Measurements from ENCODE around the gene ANO7. TPM values are rescaled to one million over a fixed set of nuclear protein-coding genes. Genes with fewer than 3 reads are reported as not detected.

The ANO7 gene
- total RNA-seq, 4 donors from 2014 or later, result 0.32 to 1.3 (median 0.42) TPM; not detected in 1

GRCh38 chr2:241182531-241183133 is 5.8 kb upstream of the ANO7 start:
- no peak overlapping the region for H3K27ac ChIP-seq (replicated peaks in 1 of 4)
- TF ChIP-seq POLR2AphosphoS5 (IDR thresholded peaks at IDR 0.05), result no peak
- no peak for TF ChIP-seq EP300 (IDR thresholded peaks at IDR 0.05)
- TF ChIP-seq CTCF (IDR thresholded peaks at IDR 0.05), result no peak
- no peak for TF ChIP-seq POLR2A (IDR thresholded peaks at IDR 0.05; ENCODE audit: low read depth)
- 93% methylated on average over 28 of the region's 28 CpGs for WGBS

GRCh38 chr2:241183221-241183620 is 5.3 kb upstream of the ANO7 start:
- Histone ChIP-seq H3K36me3 (peaks cover 12 to 54% (median 37%) of the 10 kb centered on the region in 4 donors), H3K4me1 (peaks cover 0 to 6% (median 2%) of the 10 kb centered on the region in 4 donors), H3K27me3 (peaks cover 0 to 11% (median 0%) of the 10 kb centered on the region in 4 donors), H3K27ac (replicated peaks in 1 of 4) (no peak overlapping the region), H3K4me3 (no peak overlapping the region), H3K9me3 (no peaks in the 10 kb centered on the region)
- intact Hi-C loops (cut with DNase I), result no loop called here
- DNase-seq (ENCODE audit: extremely low spot score), result no peak
- 85% methylated on average over 9 of the region's 9 CpGs for WGBS
- no peak for TF ChIP-seq EP300 (IDR thresholded peaks at IDR 0.05)
- TF ChIP-seq CTCF (IDR thresholded peaks at IDR 0.05), result no peak
- no peak for TF ChIP-seq POLR2AphosphoS5 (IDR thresholded peaks at IDR 0.05)
- no peak for TF ChIP-seq POLR2A (IDR thresholded peaks at IDR 0.05; ENCODE audit: low read depth)

More at GRCh38 chr2:241182531-241183133, 5.8 kb upstream of the ANO7 start:
- intact Hi-C loops (cut with DNase I), result no loop called here
- Histone ChIP-seq H3K9me3 (no peaks in the 10 kb centered on the region), H3K36me3 (peaks cover 12 to 58% (median 42%) of the 10 kb centered on the region in 4 donors), H3K4me1 (peaks cover 0 to 6% (median 2%) of the 10 kb centered on the region in 4 donors), H3K27me3 (peaks cover 0 to 6% (median 0%) of the 10 kb centered on the region in 4 donors), H3K4me3 (no peak overlapping the region)
- DNase-seq (ENCODE audit: extremely low spot score), result no peak

- peaks cover 0 to 6% (median 2%) of the 10 kb centered on the region in 4 donors for H3K4me1 ChIP-seq
- H3K36me3 ChIP-seq, result peaks cover 7 to 38% (median 25%) of the 10 kb centered on the region in 4 donors
- no peak overlapping the region for H3K4me3 ChIP-seq
- WGBS, result 83% methylated on average over 9 of the region's 9 CpGs
- peaks cover 0 to 19% (median 0%) of the 10 kb centered on the region in 4 donors for H3K27me3 ChIP-seq
- intact Hi-C loops (cut with DNase I), result no loop called here
- H3K27ac ChIP-seq (replicated peaks in 1 of 4), result no peak overlapping the region
- no peak for TF ChIP-seq EP300 (IDR thresholded peaks at IDR 0.05)
- H3K9me3 ChIP-seq, result no peaks in the 10 kb centered on the region
- no peak for DNase-seq (ENCODE audit: extremely low spot score)
Observed at GRCh38 chr2:241184901-241185300, 3.6 kb upstream of the ANO7 start.

- Histone ChIP-seq H3K27ac (replicated peaks in 1 of 4) (no peak overlapping the region), H3K36me3 (peaks cover 7 to 28% (median 24%) of the 10 kb centered on the region in 4 donors), H3K4me3 (no peak overlapping the region), H3K4me1 (no peaks in the 10 kb centered on the region), H3K9me3 (no peaks in the 10 kb centered on the region), H3K27me3 (peaks cover 0 to 19% (median 0%) of the 10 kb centered on the region in 4 donors)
- 93% methylated on average over 11 of the region's 11 CpGs for WGBS
- DNase-seq (ENCODE audit: extremely low spot score), result no peak
- intact Hi-C loops (cut with DNase I), result no loop called here
- TF ChIP-seq CTCF (IDR thresholded peaks at IDR 0.05) (no peak), POLR2A (IDR thresholded peaks at IDR 0.05; ENCODE audit: low read depth) (no peak), EP300 (IDR thresholded peaks at IDR 0.05) (no peak), POLR2AphosphoS5 (IDR thresholded peaks at IDR 0.05) (no peak)
Observed at GRCh38 chr2:241185961-241186360, 2.5 kb upstream of the ANO7 start.

- 53% methylated on average over 12 of the region's 14 CpGs for WGBS
- Histone ChIP-seq H3K9me3 (no peaks in the 10 kb centered on the region), H3K36me3 (peaks cover 7 to 17% (median 13%) of the 10 kb centered on the region in 4 donors), H3K27me3 (peaks cover 0 to 19% (median 0%) of the 10 kb centered on the region in 4 donors), H3K4me1 (no peaks in the 10 kb centered on the region), H3K4me3 (no peak overlapping the region), H3K27ac (replicated peaks in 1 of 4) (no peak overlapping the region)
- no peak for DNase-seq (ENCODE audit: extremely low spot score)
- TF ChIP-seq POLR2AphosphoS5 (IDR thresholded peaks at IDR 0.05) (no peak), EP300 (IDR thresholded peaks at IDR 0.05) (no peak), CTCF (IDR thresholded peaks at IDR 0.05) (no peak), POLR2A (IDR thresholded peaks at IDR 0.05; ENCODE audit: low read depth) (no peak)
- intact Hi-C loops (cut with DNase I), result no loop called here
Observed at GRCh38 chr2:241187101-241187917, 1.2 kb upstream of the ANO7 start.

Measured in esophagus muscularis mucosa (tissue), 4 donors.